Spleen (tissue), 11 donors: ENCODE data around the gene AK3. TPM values are rescaled to one million over a fixed set of nuclear protein-coding genes. Genes with fewer than 3 reads are reported as not detected.
"Not testable (repeated sequence)": the region's sequence is repeated elsewhere in the genome, so short reads cannot be mapped to it uniquely, and the experiment has no call there.

Source experiments
- DNase-seq: peaks from one replicate; pipeline ENCODE4 v3.0.0-alpha.2; 2020
- H3K27ac ChIP-seq, 8 donors: fragments of 200-600 bp; sonication (generic) in 7 of 8; 1 replicate in 4 of 8; 2 replicates in 4 of 8; pipeline versions ENCODE4 v1.5.0 to v1.8.0; 2016 to 2021; ENCODE audit warnings: inconsistent platforms in 4 of 8, mild to moderate bottlenecking in 4 of 8, moderate library complexity in 1 of 8
- H3K27me3 ChIP-seq, 7 donors: fragments of 200-600 bp; sonication (generic) in 6 of 7; replicated peaks in 1 of 7; 1 replicate in 4 of 7; 2 replicates in 3 of 7; pipeline versions ENCODE4 v1.5.0 to v1.8.0; 2016 to 2021; ENCODE audit warnings: inconsistent platforms in 3 of 7, mild to moderate bottlenecking in 1 of 7
- H3K36me3 ChIP-seq, 6 donors: fragments of 200-600 bp; sonication (generic) in 5 of 6; 1 replicate in 4 of 6; 2 replicates in 2 of 6; pipeline versions ENCODE4 v1.5.0 to v1.8.0; 2016 to 2021; ENCODE audit warnings: inconsistent platforms in 2 of 6
- H3K4me1 ChIP-seq, 6 donors: fragments of 200-600 bp; sonication (generic) in 5 of 6; 1 replicate in 3 of 6; 2 replicates in 3 of 6; pipeline versions ENCODE4 v1.5.0 to v1.8.0; 2016 to 2021; ENCODE audit warnings: inconsistent platforms in 3 of 6
- H3K4me3 ChIP-seq, 8 donors: fragments of 200-600 bp; sonication (generic) in 7 of 8; 1 replicate in 4 of 8; 2 replicates in 4 of 8; pipeline versions ENCODE4 v1.5.0 to v1.8.0; 2016 to 2021; ENCODE audit warnings: inconsistent platforms in 4 of 8, mild to moderate bottlenecking in 4 of 8, moderate library complexity in 2 of 8
- H3K9me3 ChIP-seq, 8 donors: fragments of 200-600 bp; sonication (generic) in 7 of 8; 1 replicate in 4 of 8; 2 replicates in 4 of 8; pipeline versions ENCODE4 v1.5.0 to v1.8.0; 2016 to 2021; ENCODE audit warnings: inconsistent platforms in 4 of 8
- POLR2A ChIP-seq, 3 donors: fragments of 450-650 bp; IDR thresholded peaks; one replicate each; pipeline ENCODE4 v1.5.1; 2017; ENCODE audit warnings: antibody characterized with exemption in 3 of 3, mild to moderate bottlenecking in 1 of 3
- POLR2AphosphoS5 ChIP-seq, 3 donors: sonication (generic); formaldehyde crosslinking; IDR thresholded peaks; one replicate each; pipeline ENCODE4 v1.5.1; 2017; ENCODE audit warnings: antibody characterized with exemption in 3 of 3
- WGBS, 5 donors: extraction: QIAGEN DNeasy Blood & Tissue Kit in 3 of 5; methylation state at CpG; one replicate each; pipeline versions ENCODE4 v1.1.5 to v1.1.7; 2013 to 2018; 5-methylcytosine and 5-hydroxymethylcytosine counted together
- intact Hi-C: fragments of 100-400 bp; cut with DNase I; formaldehyde crosslinking; loops from one replicate; pipeline ENCODE4 v1.15.0; 2023; ENCODE audit warnings: low total_unique reads
- polyA plus RNA-seq, 3 donors: library from polyadenylated mRNA; stranded (reverse); fragments of 200-250 nt; gene quantifications; one replicate each; pipeline ENCODE4 v1.2.1, GENCODE V29; 2013
- total RNA-seq, 7 donors: library from RNA; depleted of rRNA in 3 of 7; stranded (reverse); fragments of >200 nt in 3 of 7; fragmentation: NEBNext Ultra II Directional in 4 of 7; extraction: Animal tissue kit (Norgen Biotek cat#: 25700) in 4 of 7; gene quantifications; one replicate each; pipeline versions ENCODE4 v1.1.0 to v1.2.1, GENCODE V29; 2016 to 2021
- TF ChIP-seq, protein P1 (sequence below), 11 experiments: fragments of 200-600 bp in 7 of 11; fragments of 450-650 bp in 4 of 11; sonication (generic) in 4 of 11; IDR thresholded peaks in 8 of 11; conservative IDR thresholded peaks in 3 of 11; 1 replicate in 7 of 11; 2 replicates in 4 of 11; pipeline versions ENCODE4 v1.4.0 to v1.8.0; 2016 to 2021; ENCODE audit warnings: antibody characterized with exemption in 11 of 11, inconsistent platforms in 4 of 11, mild to moderate bottlenecking in 1 of 11
- donor health status: healthy with polysubstance abuse.
- donor health status: DM: no; HTN: no; CAD: no; lungs with moderate emphysema.
- donor health status: DM: no; HTN: no; CAD: no.
- donor health status: Bipolar disorder and iron deficiency.
- donor health status: healthy.
- donor health status: DM: no; HTN: no; CAD: no.
- donor health status: DM: yes; HTN: yes; CAD: no.

Gene AK3
- total and polyA plus RNA-seq, 10 donors = 21.3 to 65.3 (median 41.4) TPM

DNA sequence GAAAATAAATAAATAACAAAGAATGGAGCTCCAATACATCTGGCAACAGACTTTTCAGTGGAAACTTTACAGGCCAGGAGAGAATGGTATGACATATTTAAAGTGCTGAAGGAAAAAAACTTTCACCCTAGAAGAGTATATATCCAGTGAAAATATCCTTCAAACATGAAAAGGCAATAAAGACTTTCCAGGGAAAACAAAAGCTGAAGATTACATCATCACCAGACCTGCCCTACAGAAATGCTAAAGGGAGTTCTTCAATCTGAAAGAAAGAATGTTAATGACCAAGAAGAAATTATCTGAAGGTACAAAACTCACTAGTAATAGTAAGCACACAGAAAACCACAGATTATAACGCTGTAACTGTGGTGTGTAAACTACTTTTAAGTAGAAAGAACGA, 43.4 kb upstream of the AK3 start:
- Histone ChIP-seq H3K4me3 (no peak overlapping the region), H3K27ac (no peak overlapping the region), H3K4me1 (no peaks in the 10 kb centered on the region), H3K36me3 (no peaks in the 10 kb centered on the region), H3K27me3 (peaks cover 0 to 4% (median 0%) of the 10 kb centered on the region in 7 donors), H3K9me3 (no peaks in the 10 kb centered on the region)
- WGBS, 5 donors = 74 to 93% (median 85%) methylated on average over 2 of the region's 2 CpGs
- intact Hi-C loops = no loop called here
- TF ChIP-seq, protein P1, sequence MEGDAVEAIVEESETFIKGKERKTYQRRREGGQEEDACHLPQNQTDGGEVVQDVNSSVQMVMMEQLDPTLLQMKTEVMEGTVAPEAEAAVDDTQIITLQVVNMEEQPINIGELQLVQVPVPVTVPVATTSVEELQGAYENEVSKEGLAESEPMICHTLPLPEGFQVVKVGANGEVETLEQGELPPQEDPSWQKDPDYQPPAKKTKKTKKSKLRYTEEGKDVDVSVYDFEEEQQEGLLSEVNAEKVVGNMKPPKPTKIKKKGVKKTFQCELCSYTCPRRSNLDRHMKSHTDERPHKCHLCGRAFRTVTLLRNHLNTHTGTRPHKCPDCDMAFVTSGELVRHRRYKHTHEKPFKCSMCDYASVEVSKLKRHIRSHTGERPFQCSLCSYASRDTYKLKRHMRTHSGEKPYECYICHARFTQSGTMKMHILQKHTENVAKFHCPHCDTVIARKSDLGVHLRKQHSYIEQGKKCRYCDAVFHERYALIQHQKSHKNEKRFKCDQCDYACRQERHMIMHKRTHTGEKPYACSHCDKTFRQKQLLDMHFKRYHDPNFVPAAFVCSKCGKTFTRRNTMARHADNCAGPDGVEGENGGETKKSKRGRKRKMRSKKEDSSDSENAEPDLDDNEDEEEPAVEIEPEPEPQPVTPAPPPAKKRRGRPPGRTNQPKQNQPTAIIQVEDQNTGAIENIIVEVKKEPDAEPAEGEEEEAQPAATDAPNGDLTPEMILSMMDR (IDR thresholded peaks at IDR 0.05 in 8 of 11, conservative IDR thresholded peaks at IDR 0.05 in 3 of 11) = no peak
- TF ChIP-seq POLR2A (IDR thresholded peaks at IDR 0.05) (no peak), POLR2AphosphoS5 (IDR thresholded peaks at IDR 0.05) (no peak)
- DNase-seq = no peak

DNA sequence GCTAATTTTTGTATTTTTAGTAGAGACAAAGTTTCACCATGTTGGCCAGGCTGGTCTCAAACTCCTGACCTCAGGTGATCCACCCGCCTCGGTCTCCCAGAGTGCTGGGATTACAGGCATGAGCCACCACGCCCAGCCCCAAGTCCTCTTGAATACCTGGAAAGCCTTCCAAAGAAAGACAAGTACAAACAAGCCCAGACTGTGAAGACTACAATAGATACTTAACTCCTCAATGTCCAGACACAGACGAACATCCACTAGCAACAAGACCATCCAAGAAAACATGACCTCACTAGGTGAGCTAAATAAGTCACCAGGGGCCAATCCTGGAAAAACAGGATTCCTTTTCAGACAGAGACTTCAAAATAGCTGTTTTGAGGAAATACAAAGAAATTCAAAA, 42.2 kb upstream of the AK3 start:
- H3K27me3 ChIP-seq, H3K36me3 ChIP-seq, intact Hi-C loops, H3K9me3 ChIP-seq, H3K27ac ChIP-seq, H3K4me3 ChIP-seq, DNase-seq, H3K4me1 ChIP-seq: not testable (repeated sequence)
- 89 to 95% (median 90%) methylated on average over 4 of the region's 4 CpGs for WGBS, 5 donors

- Histone ChIP-seq H3K4me3 (no peak overlapping the region), H3K27ac (no peak overlapping the region), H3K27me3 (peaks cover 0 to 3% (median 0%) of the 10 kb centered on the region in 7 donors), H3K9me3 (no peaks in the 10 kb centered on the region), H3K4me1 (no peaks in the 10 kb centered on the region), H3K36me3 (no peaks in the 10 kb centered on the region)
- no peak for TF ChIP-seq POLR2AphosphoS5 (IDR thresholded peaks at IDR 0.05)
- TF ChIP-seq, protein P1 (IDR thresholded peaks at IDR 0.05 in 8 of 11, conservative IDR thresholded peaks at IDR 0.05 in 3 of 11) = no peak
- TF ChIP-seq POLR2A (IDR thresholded peaks at IDR 0.05) = no peak
- 59 to 76% (median 65%) methylated on average over 2 of the region's 2 CpGs for WGBS, 5 donors
- DNase-seq = no peak
- intact Hi-C loops = no loop called here
Measured at GRCh38 chr9:4781408-4781807, 40.4 kb upstream of the AK3 start.

- Histone ChIP-seq H3K27ac (no peak overlapping the region), H3K4me1 (no peaks in the 10 kb centered on the region), H3K4me3 (no peak overlapping the region), H3K9me3 (no peaks in the 10 kb centered on the region), H3K27me3 (no peaks in the 10 kb centered on the region), H3K36me3 (no peaks in the 10 kb centered on the region)
- TF ChIP-seq, protein P1 (IDR thresholded peaks at IDR 0.05 in 8 of 11, conservative IDR thresholded peaks at IDR 0.05 in 3 of 11) = no peak
- TF ChIP-seq POLR2A (IDR thresholded peaks at IDR 0.05) (no peak), POLR2AphosphoS5 (IDR thresholded peaks at IDR 0.05) (no peak)
- WGBS, 5 donors = 84 to 100% (median 94%) methylated on average over 1 of the region's 1 CpG
- DNase-seq = no peak
- intact Hi-C loops = no loop called here
Measured at GRCh38 chr9:4780651-4781050, 39.6 kb upstream of the AK3 start.

GRCh38 chr9:4774958-4775357, 34.0 kb upstream of the AK3 start:
- intact Hi-C loops, H3K36me3 ChIP-seq, H3K27me3 ChIP-seq, H3K4me1 ChIP-seq, DNase-seq, H3K9me3 ChIP-seq, H3K27ac ChIP-seq, H3K4me3 ChIP-seq: not testable (repeated sequence)
- 68 to 83% (median 78%) methylated on average over 1 to 2 of the region's 2 CpGs for WGBS, 5 donors
